ENCODE measurements around the gene XKR7. TPM values are rescaled to one million over a fixed set of nuclear protein-coding genes. Genes with fewer than 3 reads are reported as not detected.

The XKR7 gene
- total RNA-seq, 1 experiment from 2014 or later, result not detected

GRCh38 chr20:31962761-31963160, 5.2 kb upstream of the XKR7 start:
- Histone ChIP-seq H3K79me2 (ENCODE audit: low read length) (no peaks in the 10 kb centered on the region), H3K27ac (ENCODE audit: low read length) (no peak overlapping the region), H3K9me3 (ENCODE audit: low read length) (no peaks in the 10 kb centered on the region), H2AFZ (ENCODE audit: low read length) (no peak overlapping the region), H3K4me1 (ENCODE audit: low read length) (no peaks in the 10 kb centered on the region), H4K20me1 (ENCODE audit: insufficient read depth, low read depth, low read length) (no peaks in the 10 kb centered on the region), H3K9ac (ENCODE audit: low read length) (no peak overlapping the region), H3K9me2 (replicated peaks; ENCODE audit: insufficient read depth, low read length) (no peaks in the 10 kb centered on the region), H3K4me3 (ENCODE audit: low read length) (no peak overlapping the region), H3K27me3 (ENCODE audit: low read length) (no peaks in the 10 kb centered on the region), H3K36me3 (ENCODE audit: insufficient read depth, low read length) (no peaks in the 10 kb centered on the region), H3K4me2 (ENCODE audit: low read depth, low read length, poor library complexity, severe bottlenecking) (no peak overlapping the region)
- no peak for DNase-seq

DNA sequence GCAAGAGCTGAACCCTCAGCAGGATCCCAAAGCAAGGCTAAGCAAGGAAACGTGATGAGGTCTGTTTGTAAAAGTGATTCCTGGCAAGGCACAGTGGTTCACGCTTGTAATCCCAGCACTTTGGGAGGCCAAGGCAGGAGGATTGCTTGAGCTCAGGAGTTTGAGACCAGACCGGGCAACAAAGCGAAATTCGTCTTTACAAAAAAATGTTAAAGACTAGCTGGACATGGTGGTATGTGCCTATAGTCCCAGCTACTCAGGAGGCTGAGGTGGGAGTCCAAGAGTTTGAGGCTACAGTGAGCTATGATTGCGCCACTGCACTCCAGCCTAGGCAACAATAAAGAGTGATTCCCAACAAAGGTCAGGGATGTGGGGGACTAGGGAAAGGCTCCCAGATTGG, 4.1 kb upstream of the XKR7 start:
- no peak for DNase-seq
- Histone ChIP-seq H2AFZ (ENCODE audit: low read length) (no peak overlapping the region), H3K4me1 (ENCODE audit: low read length) (no peaks in the 10 kb centered on the region), H3K27me3 (ENCODE audit: low read length) (no peaks in the 10 kb centered on the region), H3K79me2 (ENCODE audit: low read length) (no peaks in the 10 kb centered on the region), H3K9me2 (replicated peaks; ENCODE audit: insufficient read depth, low read length) (no peaks in the 10 kb centered on the region), H3K36me3 (ENCODE audit: insufficient read depth, low read length) (no peaks in the 10 kb centered on the region), H3K27ac (ENCODE audit: low read length) (no peak overlapping the region), H3K4me3 (ENCODE audit: low read length) (no peak overlapping the region), H3K4me2 (ENCODE audit: low read depth, low read length, poor library complexity, severe bottlenecking) (no peak overlapping the region), H3K9ac (ENCODE audit: low read length) (no peak overlapping the region), H3K9me3 (ENCODE audit: low read length) (no peaks in the 10 kb centered on the region), H4K20me1 (ENCODE audit: insufficient read depth, low read depth, low read length) (no peaks in the 10 kb centered on the region)

- Histone ChIP-seq H3K4me3 (ENCODE audit: low read length) (no peak overlapping the region), H3K9me2 (replicated peaks; ENCODE audit: insufficient read depth, low read length) (no peaks in the 10 kb centered on the region), H2AFZ (ENCODE audit: low read length) (no peak overlapping the region), H3K9me3 (ENCODE audit: low read length) (no peaks in the 10 kb centered on the region), H3K9ac (ENCODE audit: low read length) (no peak overlapping the region), H3K36me3 (ENCODE audit: insufficient read depth, low read length) (no peaks in the 10 kb centered on the region), H3K79me2 (ENCODE audit: low read length) (no peaks in the 10 kb centered on the region), H3K27ac (ENCODE audit: low read length) (no peak overlapping the region), H3K4me2 (ENCODE audit: low read depth, low read length, poor library complexity, severe bottlenecking) (no peak overlapping the region), H3K4me1 (ENCODE audit: low read length) (no peaks in the 10 kb centered on the region), H3K27me3 (ENCODE audit: low read length) (no peaks in the 10 kb centered on the region), H4K20me1 (ENCODE audit: insufficient read depth, low read depth, low read length) (no peaks in the 10 kb centered on the region)
- DNase-seq, result no peak
Measured at GRCh38 chr20:31966991-31967655, 828 bp upstream of the XKR7 start.

DNA sequence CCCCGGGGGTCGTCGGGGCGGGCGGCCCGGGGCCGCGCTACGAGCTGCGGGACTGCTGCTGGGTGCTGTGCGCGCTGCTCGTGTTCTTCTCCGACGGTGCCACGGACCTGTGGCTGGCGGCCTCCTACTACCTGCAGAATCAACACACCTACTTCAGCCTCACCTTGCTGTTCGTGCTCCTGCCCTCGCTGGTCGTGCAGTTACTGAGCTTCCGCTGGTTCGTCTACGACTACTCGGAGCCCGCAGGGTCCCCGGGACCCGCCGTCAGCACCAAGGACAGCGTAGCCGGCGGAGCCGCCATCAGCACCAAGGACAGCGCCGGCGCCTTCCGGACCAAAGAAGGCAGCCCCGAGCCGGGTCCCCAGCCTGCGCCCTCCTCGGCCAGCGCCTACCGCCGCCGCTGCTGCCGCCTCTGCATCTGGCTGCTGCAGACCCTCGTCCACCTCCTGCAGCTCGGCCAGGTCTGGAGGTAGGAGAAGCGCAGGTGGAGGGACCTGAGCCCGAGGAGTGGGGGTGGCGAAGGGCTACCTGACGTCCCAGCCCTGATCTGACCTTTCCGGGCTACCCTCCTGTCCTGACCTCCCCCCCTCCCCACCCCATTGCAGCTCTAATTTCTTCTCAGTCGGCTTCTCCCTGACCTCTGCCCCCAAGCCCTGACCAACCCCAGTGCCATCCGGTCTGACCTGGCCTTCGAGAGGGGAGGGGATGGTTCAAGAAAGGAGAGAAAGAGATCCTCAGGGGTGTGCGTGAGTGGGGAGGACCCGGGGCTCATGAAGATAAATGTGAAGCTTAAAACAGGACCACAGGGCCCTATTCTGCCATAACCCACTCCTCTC, 558 bp downstream of the XKR7 start:
- Histone ChIP-seq H3K9me2 (replicated peaks; ENCODE audit: insufficient read depth, low read length) (no peaks in the 10 kb centered on the region), H3K27ac (ENCODE audit: low read length) (no peak overlapping the region), H4K20me1 (ENCODE audit: insufficient read depth, low read depth, low read length) (no peaks in the 10 kb centered on the region), H3K4me2 (ENCODE audit: low read depth, low read length, poor library complexity, severe bottlenecking) (no peak overlapping the region), H3K79me2 (ENCODE audit: low read length) (no peaks in the 10 kb centered on the region), H3K4me1 (ENCODE audit: low read length) (no peaks in the 10 kb centered on the region), H3K9ac (ENCODE audit: low read length) (no peak overlapping the region), H3K27me3 (ENCODE audit: low read length) (no peaks in the 10 kb centered on the region), H3K36me3 (ENCODE audit: insufficient read depth, low read length) (no peaks in the 10 kb centered on the region), H3K4me3 (ENCODE audit: low read length) (no peak overlapping the region), H3K9me3 (ENCODE audit: low read length) (no peaks in the 10 kb centered on the region), H2AFZ (ENCODE audit: low read length) (no peak overlapping the region)
- DNase-seq, result peak; percentile 91

DNA sequence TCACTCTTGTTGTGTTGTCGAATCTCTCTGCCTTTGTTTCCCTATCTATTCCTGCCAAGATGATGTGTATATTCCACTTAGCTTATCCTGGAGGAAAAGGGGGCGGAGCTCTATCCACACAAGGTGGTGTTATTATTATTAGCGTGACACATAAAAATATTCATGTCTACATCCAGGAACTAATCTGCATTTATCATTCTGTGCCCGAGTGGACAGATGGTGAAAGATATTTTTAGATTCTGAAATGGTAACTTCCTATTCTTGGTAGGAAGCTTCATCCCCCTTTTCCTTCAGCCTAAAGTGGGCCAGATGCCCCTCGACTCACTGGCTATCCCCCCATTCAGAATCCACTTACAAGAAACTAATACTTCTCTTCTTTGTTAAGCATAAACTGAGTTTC, 2.0 kb downstream of the XKR7 start:
- H2AFZ ChIP-seq (ENCODE audit: low read length), result no peak overlapping the region
- no peaks in the 10 kb centered on the region for H3K36me3 ChIP-seq (ENCODE audit: insufficient read depth, low read length)
- H3K27ac ChIP-seq (ENCODE audit: low read length), result no peak overlapping the region
- DNase-seq, result no peak
- H3K9me2 ChIP-seq (replicated peaks; ENCODE audit: insufficient read depth, low read length), result no peaks in the 10 kb centered on the region
- H3K4me1 ChIP-seq (ENCODE audit: low read length), result no peaks in the 10 kb centered on the region
- no peaks in the 10 kb centered on the region for H3K79me2 ChIP-seq (ENCODE audit: low read length)
- H3K27me3 ChIP-seq (ENCODE audit: low read length), result no peaks in the 10 kb centered on the region
- no peak overlapping the region for H3K4me3 ChIP-seq (ENCODE audit: low read length)
- H4K20me1 ChIP-seq (ENCODE audit: insufficient read depth, low read depth, low read length), result no peaks in the 10 kb centered on the region
- H3K4me2 ChIP-seq (ENCODE audit: low read depth, low read length, poor library complexity, severe bottlenecking), result no peak overlapping the region
- no peak overlapping the region for H3K9ac ChIP-seq (ENCODE audit: low read length)
- H3K9me3 ChIP-seq (ENCODE audit: low read length), result no peaks in the 10 kb centered on the region

- Histone ChIP-seq H3K9me3 (ENCODE audit: low read length) (no peaks in the 10 kb centered on the region), H4K20me1 (ENCODE audit: insufficient read depth, low read depth, low read length) (no peaks in the 10 kb centered on the region), H3K36me3 (ENCODE audit: insufficient read depth, low read length) (no peaks in the 10 kb centered on the region), H2AFZ (ENCODE audit: low read length) (no peak overlapping the region), H3K4me3 (ENCODE audit: low read length) (no peak overlapping the region), H3K4me1 (ENCODE audit: low read length) (no peaks in the 10 kb centered on the region), H3K27ac (ENCODE audit: low read length) (no peak overlapping the region), H3K27me3 (ENCODE audit: low read length) (no peaks in the 10 kb centered on the region), H3K9ac (ENCODE audit: low read length) (no peak overlapping the region), H3K79me2 (ENCODE audit: low read length) (no peaks in the 10 kb centered on the region), H3K4me2 (ENCODE audit: low read depth, low read length, poor library complexity, severe bottlenecking) (no peak overlapping the region), H3K9me2 (replicated peaks; ENCODE audit: insufficient read depth, low read length) (no peaks in the 10 kb centered on the region)
- no peak for DNase-seq
Measured at GRCh38 chr20:31972471-31973021, 4.6 kb downstream of the XKR7 start.

DNA sequence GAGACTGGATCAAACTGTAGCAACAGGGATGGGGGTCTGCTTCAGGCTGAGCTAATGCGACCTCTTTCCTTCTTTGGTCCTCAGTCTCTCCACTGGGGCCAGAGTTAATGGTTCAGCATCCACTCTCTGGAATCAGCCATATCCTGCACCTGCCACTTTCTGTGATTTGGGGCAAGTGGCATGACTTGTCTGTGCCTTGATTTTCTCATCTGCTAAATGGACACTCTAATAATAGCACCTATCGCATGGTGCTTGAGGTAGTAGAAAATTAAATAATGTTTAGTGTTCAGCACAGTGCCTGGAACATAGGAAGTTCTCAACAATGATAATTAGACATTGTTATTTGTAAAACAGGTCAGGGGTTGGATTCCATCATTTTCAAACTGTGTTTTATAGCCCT, 6.3 kb downstream of the XKR7 start:
- no peak overlapping the region for H3K27ac ChIP-seq (ENCODE audit: low read length)

GRCh38 chr20:31974951-31975487, 7.1 kb downstream of the XKR7 start:
- no peaks in the 10 kb centered on the region for H3K27me3 ChIP-seq (ENCODE audit: low read length)
- no peak overlapping the region for H3K9ac ChIP-seq (ENCODE audit: low read length)
- H3K4me1 ChIP-seq (ENCODE audit: low read length), result no peaks in the 10 kb centered on the region
- H3K9me3 ChIP-seq (ENCODE audit: low read length), result no peaks in the 10 kb centered on the region
- no peaks in the 10 kb centered on the region for H3K9me2 ChIP-seq (replicated peaks; ENCODE audit: insufficient read depth, low read length)
- no peaks in the 10 kb centered on the region for H4K20me1 ChIP-seq (ENCODE audit: insufficient read depth, low read depth, low read length)
- no peaks in the 10 kb centered on the region for H3K36me3 ChIP-seq (ENCODE audit: insufficient read depth, low read length)
- H3K27ac ChIP-seq (ENCODE audit: low read length), result no peak overlapping the region
- H3K4me3 ChIP-seq (ENCODE audit: low read length), result no peak overlapping the region
- no peak for DNase-seq
- no peaks in the 10 kb centered on the region for H3K79me2 ChIP-seq (ENCODE audit: low read length)
- no peak overlapping the region for H3K4me2 ChIP-seq (ENCODE audit: low read depth, low read length, poor library complexity, severe bottlenecking)
- no peak overlapping the region for H2AFZ ChIP-seq (ENCODE audit: low read length)

More for the DNA sequence above, 6.3 kb downstream of the XKR7 start:
- H2AFZ ChIP-seq (ENCODE audit: low read length), result no peak overlapping the region
- H3K36me3 ChIP-seq (ENCODE audit: insufficient read depth, low read length), result no peaks in the 10 kb centered on the region
- no peaks in the 10 kb centered on the region for H4K20me1 ChIP-seq (ENCODE audit: insufficient read depth, low read depth, low read length)
- H3K9me3 ChIP-seq (ENCODE audit: low read length), result no peaks in the 10 kb centered on the region
- no peaks in the 10 kb centered on the region for H3K4me1 ChIP-seq (ENCODE audit: low read length)
- DNase-seq, result no peak
- no peaks in the 10 kb centered on the region for H3K27me3 ChIP-seq (ENCODE audit: low read length)
- no peak overlapping the region for H3K4me2 ChIP-seq (ENCODE audit: low read depth, low read length, poor library complexity, severe bottlenecking)
- no peaks in the 10 kb centered on the region for H3K9me2 ChIP-seq (replicated peaks; ENCODE audit: insufficient read depth, low read length)
- no peak overlapping the region for H3K4me3 ChIP-seq (ENCODE audit: low read length)
- no peak overlapping the region for H3K9ac ChIP-seq (ENCODE audit: low read length)
- no peaks in the 10 kb centered on the region for H3K79me2 ChIP-seq (ENCODE audit: low read length)

Measured in Karpas-422 (cell line).